Kidney (tissue), 14 donors: ENCODE data around the gene CCDC138. TPM values are rescaled to one million over a fixed set of nuclear protein-coding genes. Genes with fewer than 3 reads are reported as not detected.

Experiments used
- DNase-seq, 5 donors: peaks; one replicate each; pipeline ENCODE4 v3.0.0-alpha.2; 2013 to 2020
- FAIRE-seq: peaks from 2 replicates; lab custom pipeline; 2012; peaks lifted over from hg19 to GRCh38; lab: Jason Lieb, UNC
- H3K27ac ChIP-seq, 2 donors: one replicate each; pipeline ENCODE4 v1.7.0; 2013; ENCODE audit warnings: low read depth in 2 of 2, low read length in 2 of 2, inconsistent platforms in 1 of 2
- H3K27me3 ChIP-seq: one replicate; pipeline ENCODE4 v1.7.1; 2013; ENCODE audit warnings: low read length, inconsistent platforms; ENCODE audit not compliant: control insufficient read depth, insufficient read depth
- H3K36me3 ChIP-seq, 3 donors: one replicate each; pipeline versions ENCODE4 v1.7.0 to v1.7.1; 2013; ENCODE audit warnings: low read length in 3 of 3, control low read depth in 1 of 3, inconsistent platforms in 1 of 3; ENCODE audit not compliant: insufficient read depth in 3 of 3, control insufficient read depth in 2 of 3
- H3K4me1 ChIP-seq, 3 donors: one replicate each; pipeline versions ENCODE4 v1.7.0 to v1.7.1; 2013; ENCODE audit warnings: low read length in 3 of 3, inconsistent platforms in 1 of 3, low read depth in 1 of 3; ENCODE audit not compliant: control insufficient read depth in 2 of 3, insufficient read depth in 2 of 3
- H3K4me3 ChIP-seq, 3 donors: one replicate each; pipeline versions ENCODE4 v1.7.0 to v1.8.1; 2013; ENCODE audit warnings: low read length in 3 of 3, control low read depth in 1 of 3, inconsistent platforms in 1 of 3
- H3K9ac ChIP-seq, 3 donors: one replicate each; pipeline versions ENCODE4 v1.7.0 to v1.7.1; 2013; ENCODE audit warnings: low read length in 3 of 3, control low read depth in 1 of 3, inconsistent platforms in 1 of 3
- H3K9me3 ChIP-seq, 3 donors: one replicate each; pipeline versions ENCODE4 v1.7.0 to v1.7.1; 2013; ENCODE audit warnings: low read length in 3 of 3, control low read depth in 1 of 3, inconsistent platforms in 1 of 3; ENCODE audit not compliant: control insufficient read depth in 2 of 3, insufficient read depth in 1 of 3
- CTCF ChIP-seq: IDR thresholded peaks from 3 replicates; pipeline ENCODE4 v1.5.1; 2012; ENCODE audit warnings: mild to moderate bottlenecking, moderate library complexity, borderline replicate concordance; ENCODE audit not compliant: insufficient read depth; ENCODE audit errors: extremely low read depth
- intact Hi-C: fragments of 100-400 bp; cut with DNase I; formaldehyde crosslinking; loops from one replicate; pipeline ENCODE4 v1.11.1; 2022
- polyA plus RNA-seq: library from polyadenylated mRNA; stranded (reverse); fragments of 350-450 nt; fragmentation: Illumina TruSeq; extraction: RNeasy Lipid Tissue Mini Kit (QIAGEN cat#74804); gene quantifications from one replicate; pipeline ENCODE4 v1.2.3, GENCODE V29; 2014; ENCODE audit warnings: low read depth, low replicate concordance; ENCODE audit not compliant: insufficient read depth
- total RNA-seq: library from RNA; stranded (reverse); fragmentation: NEBNext Ultra II Directional; extraction: Animal tissue kit (Norgen Biotek cat#: 25700); gene quantifications from one replicate; pipeline ENCODE4 v1.2.1, GENCODE V29; 2021
- donor health status: control.
- donor health status: control.
- donor health status: control.
- donor health status: control.
- donor health status: control.
- donor health status: DM: yes; HTN: yes; CAD: no.
- donor health status: Normal renal cell carcinoma (clear cell type).

Gene CCDC138
- total and polyA plus RNA-seq, 2 donors from 2014 or later, result 1.3 to 3.2 TPM

- H3K4me1 ChIP-seq, result no peaks in the 10 kb centered on the region
- peak in 2 of 5 donors; percentile 47 to 49 for DNase-seq
- no peak overlapping the region for H3K27ac ChIP-seq
- H3K36me3 ChIP-seq, result no peaks in the 10 kb centered on the region
- peak; percentile 88 for FAIRE-seq
- H3K9me3 ChIP-seq, result no peaks in the 10 kb centered on the region
- no peak overlapping the region for H3K4me3 ChIP-seq
- TF ChIP-seq CTCF, result peak; percentile 11
- no peak overlapping the region for H3K9ac ChIP-seq
- H3K27me3 ChIP-seq, result no peaks in the 10 kb centered on the region
- intact Hi-C loops, result no loop called here
Observed at GRCh38 chr2:108855194-108855593, 68.6 kb downstream of the CCDC138 start.

GRCh38 chr2:108858894-108859293, 72.3 kb downstream of the CCDC138 start:
- Histone ChIP-seq H3K9me3 (no peaks in the 10 kb centered on the region), H3K4me1 (no peaks in the 10 kb centered on the region), H3K4me3 (no peak overlapping the region), H3K36me3 (no peaks in the 10 kb centered on the region), H3K27me3 (no peaks in the 10 kb centered on the region), H3K27ac (no peak overlapping the region), H3K9ac (no peak overlapping the region)
- intact Hi-C loops, result no loop called here
- DNase-seq (no peak), FAIRE-seq (no peak)
- no peak for TF ChIP-seq CTCF

GRCh38 chr2:108866041-108866440, 79.5 kb downstream of the CCDC138 start:
- intact Hi-C loops, result no loop called here
- Histone ChIP-seq H3K9ac (no peak overlapping the region), H3K4me1 (no peaks in the 10 kb centered on the region), H3K27me3 (no peaks in the 10 kb centered on the region), H3K27ac (no peak overlapping the region), H3K9me3 (peaks cover 0 to 13% (median 0%) of the 10 kb centered on the region in 3 donors), H3K4me3 (no peak overlapping the region), H3K36me3 (no peaks in the 10 kb centered on the region)
- FAIRE-seq, result no peak
- no peak for TF ChIP-seq CTCF
- no peak for DNase-seq

DNA sequence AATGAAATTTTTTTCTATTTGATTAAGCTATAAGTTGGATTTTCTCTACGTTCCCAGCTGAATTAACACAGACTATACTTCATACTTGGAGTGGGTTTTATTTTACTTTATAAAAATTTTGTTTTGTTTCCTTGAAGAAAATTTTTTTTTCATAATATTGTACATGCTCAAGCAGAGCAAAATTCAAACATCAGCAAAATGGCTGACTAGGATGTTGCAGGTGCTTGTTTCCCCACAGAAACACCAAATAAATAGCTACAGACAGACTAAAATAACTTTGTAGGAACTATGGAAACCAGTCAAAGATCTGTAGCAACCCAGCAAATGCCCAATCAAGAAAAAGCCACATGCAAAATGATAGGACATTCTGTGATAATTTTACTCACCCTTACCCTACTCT, 82.3 kb downstream of the CCDC138 start:
- Histone ChIP-seq H3K9ac (no peak overlapping the region), H3K27ac (no peak overlapping the region), H3K9me3 (peaks cover 0 to 13% (median 0%) of the 10 kb centered on the region in 3 donors), H3K36me3 (no peaks in the 10 kb centered on the region), H3K27me3 (no peaks in the 10 kb centered on the region), H3K4me1 (no peaks in the 10 kb centered on the region), H3K4me3 (no peak overlapping the region)
- TF ChIP-seq CTCF, result no peak
- intact Hi-C loops, result no loop called here
- no peak for DNase-seq
- FAIRE-seq, result no peak
